ENCODE data around the gene CHRNA3. TPM values are rescaled to one million over a fixed set of nuclear protein-coding genes. Genes with fewer than 3 reads are reported as not detected.
"Not testable (repeated sequence)": the region's sequence is repeated elsewhere in the genome, so short reads cannot be mapped to it uniquely, and the experiment has no call there.

CHRNA3 gene
- polyA plus RNA-seq, 1 of the 3 experiments (the other 2 are of a cell fraction) = 2.3 TPM

DNA sequence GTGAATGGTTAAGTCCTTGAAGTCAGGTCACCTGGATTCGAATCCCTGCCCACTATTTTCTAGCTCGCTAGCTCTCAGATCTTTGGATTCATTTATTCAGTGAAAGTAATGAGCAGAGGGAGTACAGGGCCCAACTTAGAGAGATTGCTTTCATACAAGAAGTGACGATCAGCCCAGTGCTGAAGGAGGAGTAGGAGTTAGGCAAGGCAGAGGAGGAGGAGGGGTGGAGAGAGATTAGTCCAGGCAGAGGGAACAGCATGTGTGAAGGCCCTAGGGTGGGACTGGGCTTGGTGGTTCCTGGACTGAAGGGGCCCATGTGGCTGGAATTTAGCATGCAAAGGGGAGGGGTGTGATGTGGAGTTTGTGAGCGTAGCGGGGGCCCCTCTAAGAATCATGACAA, 59.3 kb downstream of the CHRNA3 start:
- no peaks in the 10 kb centered on the region for H3K9me2 ChIP-seq
- no peak overlapping the region for H3K27ac ChIP-seq (ENCODE audit: low read depth in 2 of 2, low read length in 1 of 2)
- H3F3A ChIP-seq (replicated peaks; ENCODE audit: insufficient read depth) = peaks cover 7% of the 10 kb centered on the region
- POLR2A ChIA-PET = no interaction called here
- peaks cover 0 to 8% of the 10 kb centered on the region in 2 experiments; a peak in 2 of 4 replicates for H3K4me1 ChIP-seq (ENCODE audit: control insufficient read depth in 1 of 2, insufficient read depth in 2 of 2, low read depth in 1 of 2, low read length in 1 of 2)
- H3K27me3 ChIP-seq (ENCODE audit: insufficient read depth) = no peaks in the 10 kb centered on the region; the same call in 1 of the 2 replicates
- H3K79me2 ChIP-seq (ENCODE audit: insufficient read depth) = no peaks in the 10 kb centered on the region
- no peak for DNase-seq
- no peaks in the 10 kb centered on the region for H4K20me1 ChIP-seq (ENCODE audit: insufficient read depth)
- CTCF ChIA-PET = no interaction called here
- no peak overlapping the region for H3K4me2 ChIP-seq
- no peak overlapping the region for H2AFZ ChIP-seq (ENCODE audit: low read depth)
- TF ChIP-seq MXI1 (IDR thresholded peaks at IDR 0.05; ENCODE audit: low read depth, low read length) = no peak
- TF ChIP-seq GABPA (IDR thresholded peaks at IDR 0.05; ENCODE audit: low read depth) = no peak
- TF ChIP-seq TEAD4 (IDR thresholded peaks at IDR 0.05; ENCODE audit: borderline replicate concordance, insufficient read depth) = no peak
- TF ChIP-seq MEF2A (IDR thresholded peaks at IDR 0.05; ENCODE audit: borderline replicate concordance, low read depth) = no peak
- TF ChIP-seq SMC3 (IDR thresholded peaks at IDR 0.05; ENCODE audit: low read depth, low read length) = no peak
- TF ChIP-seq, protein P1, sequence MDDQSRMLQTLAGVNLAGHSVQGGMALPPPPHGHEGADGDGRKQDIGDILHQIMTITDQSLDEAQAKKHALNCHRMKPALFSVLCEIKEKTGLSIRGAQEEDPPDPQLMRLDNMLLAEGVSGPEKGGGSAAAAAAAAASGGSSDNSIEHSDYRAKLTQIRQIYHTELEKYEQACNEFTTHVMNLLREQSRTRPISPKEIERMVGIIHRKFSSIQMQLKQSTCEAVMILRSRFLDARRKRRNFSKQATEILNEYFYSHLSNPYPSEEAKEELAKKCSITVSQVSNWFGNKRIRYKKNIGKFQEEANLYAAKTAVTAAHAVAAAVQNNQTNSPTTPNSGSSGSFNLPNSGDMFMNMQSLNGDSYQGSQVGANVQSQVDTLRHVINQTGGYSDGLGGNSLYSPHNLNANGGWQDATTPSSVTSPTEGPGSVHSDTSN (IDR thresholded peaks at IDR 0.05) = no peak
- TF ChIP-seq, protein P2, sequence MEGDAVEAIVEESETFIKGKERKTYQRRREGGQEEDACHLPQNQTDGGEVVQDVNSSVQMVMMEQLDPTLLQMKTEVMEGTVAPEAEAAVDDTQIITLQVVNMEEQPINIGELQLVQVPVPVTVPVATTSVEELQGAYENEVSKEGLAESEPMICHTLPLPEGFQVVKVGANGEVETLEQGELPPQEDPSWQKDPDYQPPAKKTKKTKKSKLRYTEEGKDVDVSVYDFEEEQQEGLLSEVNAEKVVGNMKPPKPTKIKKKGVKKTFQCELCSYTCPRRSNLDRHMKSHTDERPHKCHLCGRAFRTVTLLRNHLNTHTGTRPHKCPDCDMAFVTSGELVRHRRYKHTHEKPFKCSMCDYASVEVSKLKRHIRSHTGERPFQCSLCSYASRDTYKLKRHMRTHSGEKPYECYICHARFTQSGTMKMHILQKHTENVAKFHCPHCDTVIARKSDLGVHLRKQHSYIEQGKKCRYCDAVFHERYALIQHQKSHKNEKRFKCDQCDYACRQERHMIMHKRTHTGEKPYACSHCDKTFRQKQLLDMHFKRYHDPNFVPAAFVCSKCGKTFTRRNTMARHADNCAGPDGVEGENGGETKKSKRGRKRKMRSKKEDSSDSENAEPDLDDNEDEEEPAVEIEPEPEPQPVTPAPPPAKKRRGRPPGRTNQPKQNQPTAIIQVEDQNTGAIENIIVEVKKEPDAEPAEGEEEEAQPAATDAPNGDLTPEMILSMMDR (IDR thresholded peaks at IDR 0.05) = no peak
- no peak for TF ChIP-seq NRF1 (IDR thresholded peaks at IDR 0.05; ENCODE audit: low read depth, low read length)
- no peak for TF ChIP-seq ELF1 (IDR thresholded peaks at IDR 0.05)
- no peak for TF ChIP-seq RFX5 (IDR thresholded peaks at IDR 0.05; ENCODE audit: low read length)
- no peak for TF ChIP-seq FOXM1 (IDR thresholded peaks at IDR 0.05; ENCODE audit: low read depth)
- TF ChIP-seq GATA2 (CRISPR knock-in tag; IDR thresholded peaks at IDR 0.05) = no peak
- TF ChIP-seq, protein P3, sequence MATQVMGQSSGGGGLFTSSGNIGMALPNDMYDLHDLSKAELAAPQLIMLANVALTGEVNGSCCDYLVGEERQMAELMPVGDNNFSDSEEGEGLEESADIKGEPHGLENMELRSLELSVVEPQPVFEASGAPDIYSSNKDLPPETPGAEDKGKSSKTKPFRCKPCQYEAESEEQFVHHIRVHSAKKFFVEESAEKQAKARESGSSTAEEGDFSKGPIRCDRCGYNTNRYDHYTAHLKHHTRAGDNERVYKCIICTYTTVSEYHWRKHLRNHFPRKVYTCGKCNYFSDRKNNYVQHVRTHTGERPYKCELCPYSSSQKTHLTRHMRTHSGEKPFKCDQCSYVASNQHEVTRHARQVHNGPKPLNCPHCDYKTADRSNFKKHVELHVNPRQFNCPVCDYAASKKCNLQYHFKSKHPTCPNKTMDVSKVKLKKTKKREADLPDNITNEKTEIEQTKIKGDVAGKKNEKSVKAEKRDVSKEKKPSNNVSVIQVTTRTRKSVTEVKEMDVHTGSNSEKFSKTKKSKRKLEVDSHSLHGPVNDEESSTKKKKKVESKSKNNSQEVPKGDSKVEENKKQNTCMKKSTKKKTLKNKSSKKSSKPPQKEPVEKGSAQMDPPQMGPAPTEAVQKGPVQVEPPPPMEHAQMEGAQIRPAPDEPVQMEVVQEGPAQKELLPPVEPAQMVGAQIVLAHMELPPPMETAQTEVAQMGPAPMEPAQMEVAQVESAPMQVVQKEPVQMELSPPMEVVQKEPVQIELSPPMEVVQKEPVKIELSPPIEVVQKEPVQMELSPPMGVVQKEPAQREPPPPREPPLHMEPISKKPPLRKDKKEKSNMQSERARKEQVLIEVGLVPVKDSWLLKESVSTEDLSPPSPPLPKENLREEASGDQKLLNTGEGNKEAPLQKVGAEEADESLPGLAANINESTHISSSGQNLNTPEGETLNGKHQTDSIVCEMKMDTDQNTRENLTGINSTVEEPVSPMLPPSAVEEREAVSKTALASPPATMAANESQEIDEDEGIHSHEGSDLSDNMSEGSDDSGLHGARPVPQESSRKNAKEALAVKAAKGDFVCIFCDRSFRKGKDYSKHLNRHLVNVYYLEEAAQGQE (IDR thresholded peaks at IDR 0.05; ENCODE audit: low read depth, low read length) = no peak
- TF ChIP-seq, protein P4, sequence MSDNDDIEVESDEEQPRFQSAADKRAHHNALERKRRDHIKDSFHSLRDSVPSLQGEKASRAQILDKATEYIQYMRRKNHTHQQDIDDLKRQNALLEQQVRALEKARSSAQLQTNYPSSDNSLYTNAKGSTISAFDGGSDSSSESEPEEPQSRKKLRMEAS (IDR thresholded peaks at IDR 0.05; ENCODE audit: low read depth) = no peak
- TF ChIP-seq YY1 (IDR thresholded peaks at IDR 0.05; ENCODE audit: low read depth) = no peak
- no peak for TF ChIP-seq JUND (IDR thresholded peaks at IDR 0.05)
- no peak for TF ChIP-seq RXRA (IDR thresholded peaks at IDR 0.05; ENCODE audit: borderline replicate concordance, low read depth)
- no peak for TF ChIP-seq EZH2phosphoT487 (IDR thresholded peaks at IDR 0.05; ENCODE audit: borderline replicate concordance, low read depth)
- TF ChIP-seq, protein P5, sequence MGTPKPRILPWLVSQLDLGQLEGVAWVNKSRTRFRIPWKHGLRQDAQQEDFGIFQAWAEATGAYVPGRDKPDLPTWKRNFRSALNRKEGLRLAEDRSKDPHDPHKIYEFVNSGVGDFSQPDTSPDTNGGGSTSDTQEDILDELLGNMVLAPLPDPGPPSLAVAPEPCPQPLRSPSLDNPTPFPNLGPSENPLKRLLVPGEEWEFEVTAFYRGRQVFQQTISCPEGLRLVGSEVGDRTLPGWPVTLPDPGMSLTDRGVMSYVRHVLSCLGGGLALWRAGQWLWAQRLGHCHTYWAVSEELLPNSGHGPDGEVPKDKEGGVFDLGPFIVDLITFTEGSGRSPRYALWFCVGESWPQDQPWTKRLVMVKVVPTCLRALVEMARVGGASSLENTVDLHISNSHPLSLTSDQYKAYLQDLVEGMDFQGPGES (IDR thresholded peaks at IDR 0.05; ENCODE audit: low read depth, low read length) = no peak
- no peak for TF ChIP-seq FOXJ3 (CRISPR knock-in tag; IDR thresholded peaks at IDR 0.05)
- no peaks in the 10 kb centered on the region for H3K9me3 ChIP-seq
- no peak overlapping the region for H3K9ac ChIP-seq
- no peak overlapping the region for H3K4me3 ChIP-seq (ENCODE audit: low read depth in 2 of 2, low read length in 1 of 2)
- 82% methylated on average over 5 of the region's 5 CpGs for WGBS (ENCODE audit: low lambda C conversion rate)
- H3K36me3 ChIP-seq (replicated peaks in 1 of 2; ENCODE audit: control insufficient read depth in 1 of 2, insufficient read depth in 2 of 2, low read length in 1 of 2) = no peaks in the 10 kb centered on the region

DNA sequence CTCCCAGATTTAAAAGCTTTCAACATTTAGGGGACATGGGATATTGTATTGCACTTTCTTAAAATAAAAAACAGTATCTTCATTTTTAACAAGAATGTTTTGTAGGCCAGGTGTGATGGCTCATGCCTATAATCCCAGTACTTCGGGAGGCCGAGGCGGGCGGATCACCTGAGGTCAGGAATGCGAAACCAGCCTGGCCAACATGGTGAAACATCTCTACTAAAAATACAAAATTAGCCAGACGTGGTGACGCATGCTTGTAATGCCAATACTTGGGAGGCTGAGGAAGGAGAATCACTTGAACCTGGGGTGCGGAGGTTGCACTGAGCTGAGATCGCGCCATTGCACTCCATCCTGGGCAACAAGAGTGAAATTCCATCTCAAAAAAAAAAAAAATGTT, 60.6 kb downstream of the CHRNA3 start:
- CTCF ChIA-PET; H2AFZ ChIP-seq (ENCODE audit: low read depth); H3K9me3 ChIP-seq; H3K4me3 ChIP-seq (ENCODE audit: low read depth in 2 of 2, low read length in 1 of 2); H3K9ac ChIP-seq; H4K20me1 ChIP-seq (ENCODE audit: insufficient read depth); H3K27ac ChIP-seq (ENCODE audit: low read depth in 2 of 2, low read length in 1 of 2); H3K9me2 ChIP-seq; H3K4me1 ChIP-seq (ENCODE audit: control insufficient read depth in 1 of 2, insufficient read depth in 2 of 2, low read depth in 1 of 2, low read length in 1 of 2); H3K4me2 ChIP-seq; H3K27me3 ChIP-seq (ENCODE audit: insufficient read depth); POLR2A ChIA-PET; DNase-seq; H3F3A ChIP-seq (replicated peaks; ENCODE audit: insufficient read depth); H3K79me2 ChIP-seq (ENCODE audit: insufficient read depth); H3K36me3 ChIP-seq (replicated peaks in 1 of 2; ENCODE audit: control insufficient read depth in 1 of 2, insufficient read depth in 2 of 2, low read length in 1 of 2): not testable (repeated sequence)
- 94% methylated on average over 10 of the region's 10 CpGs for WGBS (ENCODE audit: low lambda C conversion rate)
